Suprapubic skin (tissue), 4 donors: ENCODE data around the gene ONECUT3. TPM values are rescaled to one million over a fixed set of nuclear protein-coding genes. Genes with fewer than 3 reads are reported as not detected.

Experiments
- DNase-seq, 2 donors: peaks; one replicate each; pipeline ENCODE4 v3.0.0-alpha.2; 2019; ENCODE audit warnings: low spot score in 2 of 2
- H3K27ac ChIP-seq: fragments of 200-600 bp; sonication (generic); one replicate; pipeline ENCODE4 v1.5.1; 2019
- H3K27me3 ChIP-seq: fragments of 200-600 bp; sonication (generic); one replicate; pipeline ENCODE4 v1.5.1; 2019
- H3K36me3 ChIP-seq: fragments of 200-600 bp; sonication (generic); one replicate; pipeline ENCODE4 v1.5.1; 2019
- H3K4me1 ChIP-seq: fragments of 200-600 bp; sonication (generic); one replicate; pipeline ENCODE4 v1.5.1; 2019
- H3K4me3 ChIP-seq: fragments of 200-600 bp; sonication (generic); one replicate; pipeline ENCODE4 v1.5.1; 2019; ENCODE audit warnings: mild to moderate bottlenecking
- H3K9me3 ChIP-seq: fragments of 200-600 bp; sonication (generic); one replicate; pipeline ENCODE4 v1.5.1; 2019
- CTCF ChIP-seq, 2 donors: fragments of 200-600 bp in 1 of 2; fragments of 450-650 bp in 1 of 2; sonication (generic) in 1 of 2; IDR thresholded peaks; one replicate each; pipeline ENCODE4 v1.5.1; 2016 to 2019; ENCODE audit warnings: antibody characterized with exemption in 2 of 2, mild to moderate bottlenecking in 1 of 2, moderate library complexity in 1 of 2
- EP300 ChIP-seq: sonication (generic); formaldehyde crosslinking; IDR thresholded peaks from one replicate; pipeline ENCODE4 v1.6.1; 2017; ENCODE audit warnings: antibody characterized with exemption
- POLR2A ChIP-seq, 2 donors: fragments of 450-650 bp; IDR thresholded peaks; one replicate each; pipeline ENCODE4 v1.6.1; 2017; ENCODE audit warnings: antibody characterized with exemption in 2 of 2, mild to moderate bottlenecking in 2 of 2, moderate library complexity in 2 of 2
- POLR2AphosphoS5 ChIP-seq, 3 donors: sonication (generic); formaldehyde crosslinking; IDR thresholded peaks; one replicate each; pipeline ENCODE4 v1.6.1; 2017; ENCODE audit warnings: antibody characterized with exemption in 3 of 3
- WGBS: methylation state at CpG from one replicate; pipeline ENCODE4 v1.1.5; 2018; 5-methylcytosine and 5-hydroxymethylcytosine counted together
- total RNA-seq, 4 donors: library from RNA; depleted of rRNA; stranded (reverse); fragments of >200 nt; gene quantifications; one replicate each; pipeline ENCODE4 v1.1.0, GENCODE V29; 2016

Gene ONECUT3
- total RNA-seq, 4 donors from 2014 or later = not detected

- Histone ChIP-seq H3K4me3 (no peak overlapping the region), H3K36me3 (peaks cover 7% of the 10 kb centered on the region), H3K4me1 (peaks cover 29% of the 10 kb centered on the region), H3K27me3 (no peaks in the 10 kb centered on the region), H3K9me3 (no peaks in the 10 kb centered on the region), H3K27ac (no peak overlapping the region)
- peak in 1 of 2 donors; percentile 65 for DNase-seq
- 91% methylated on average over 17 of the region's 19 CpGs for WGBS
- no peak for TF ChIP-seq CTCF (IDR thresholded peaks at IDR 0.05)
- no peak for TF ChIP-seq POLR2AphosphoS5 (IDR thresholded peaks at IDR 0.05)
- no peak for TF ChIP-seq POLR2A (IDR thresholded peaks at IDR 0.05)
- TF ChIP-seq EP300 = no peak
Observed at GRCh38 chr19:1810439-1811160, 57.3 kb downstream of the ONECUT3 start.

GRCh38 chr19:1811472-1811894 is 58.2 kb downstream of the ONECUT3 start:
- H3K4me3 ChIP-seq = peak overlapping the region; percentile 55
- peak overlapping the region; percentile 53 for H3K27ac ChIP-seq
- DNase-seq = peak; percentile 89 to 91
- H3K36me3 ChIP-seq = peaks cover 16% of the 10 kb centered on the region
- H3K9me3 ChIP-seq = no peaks in the 10 kb centered on the region
- 13% methylated on average over 6 of the region's 13 CpGs for WGBS
- H3K4me1 ChIP-seq = peaks cover 29% of the 10 kb centered on the region
- TF ChIP-seq EP300 (no peak), CTCF (IDR thresholded peaks at IDR 0.05) (no peak), POLR2AphosphoS5 (IDR thresholded peaks at IDR 0.05) (no peak), POLR2A (IDR thresholded peaks at IDR 0.05) (no peak)
- H3K27me3 ChIP-seq = no peaks in the 10 kb centered on the region

- TF ChIP-seq POLR2AphosphoS5 (IDR thresholded peaks at IDR 0.05) = no peak
- TF ChIP-seq CTCF (IDR thresholded peaks at IDR 0.05) = peak in 1 of 2 donors; percentile 9
- DNase-seq = peak in 1 of 2 donors; percentile 86
- H3K9me3 ChIP-seq = no peaks in the 10 kb centered on the region
- peaks cover 21% of the 10 kb centered on the region for H3K36me3 ChIP-seq
- WGBS = 4% methylated on average over 5 of the region's 48 CpGs
- H3K4me1 ChIP-seq = peaks cover 29% of the 10 kb centered on the region
- peak within 1 kb of the TSS; percentile 55 for H3K4me3 ChIP-seq
- H3K27ac ChIP-seq = peak within 1 kb of the TSS; percentile 53
- H3K27me3 ChIP-seq = no peaks in the 10 kb centered on the region
Observed at GRCh38 chr19:1811942-1812425, 58.7 kb downstream of the ONECUT3 start, which contains the start of gene ATP8B3. ATP8B3 (minus strand) TSS chr19:1812276; CDS start chr19:1811736, 540 bp downstream.

- H3K27me3 ChIP-seq = no peaks in the 10 kb centered on the region
- peak overlapping the region; percentile 53 for H3K27ac ChIP-seq
- peak; percentile 96 to 97 for DNase-seq
- peaks cover 27% of the 10 kb centered on the region for H3K4me1 ChIP-seq
- 1% methylated on average over 46 of the region's 47 CpGs for WGBS
- peaks cover 26% of the 10 kb centered on the region for H3K36me3 ChIP-seq
- H3K4me3 ChIP-seq = peak overlapping the region; percentile 55
- TF ChIP-seq POLR2AphosphoS5 (IDR thresholded peaks at IDR 0.05) = no peak
- peak in 1 of 2 donors; percentile 40 for TF ChIP-seq CTCF (IDR thresholded peaks at IDR 0.05)
- H3K9me3 ChIP-seq = no peaks in the 10 kb centered on the region
Observed at GRCh38 chr19:1812426-1813191, 59.3 kb downstream of the ONECUT3 start.
